ENCODE measurements around the gene BCL11B.

GRCh38 chr14:99163446-99163845 lies 108.6 kb downstream of the BCL11B start:
- TF ChIP-seq ZNF24 (IDR thresholded peaks at IDR 0.05) = no peak
- no peak for TF ChIP-seq TEAD2 (tag; IDR thresholded peaks at IDR 0.05)
- no peak for TF ChIP-seq MAX (CRISPR knock-in tag; IDR thresholded peaks at IDR 0.05)
- no peak for TF ChIP-seq NFE2L1 (tag; IDR thresholded peaks at IDR 0.05; ENCODE audit: borderline replicate concordance, low read depth)
- TF ChIP-seq FOXP1 (CRISPR knock-in tag; IDR thresholded peaks at IDR 0.05) = no peak
